NCI-H460 (cell line): Measurements from ENCODE around the gene NUDT7. TPM values are rescaled to one million over a fixed set of nuclear protein-coding genes. Genes with fewer than 3 reads are reported as not detected.

Source experiments
- DNase-seq: peaks from one replicate; pipeline ENCODE4 v3.0.0-alpha.2; 2016; ENCODE audit warnings: low read depth; ENCODE audit errors: extremely low read depth
- polyA plus RNA-seq: library from polyadenylated mRNA; depleted of rRNA; stranded (reverse); fragments of >200 nt; gene quantifications from 2 replicates; pipeline ENCODE4 v1.2.3, GENCODE V29; 2014; cell fraction: nucleus; rRNA removed
- total RNA-seq: library from RNA; depleted of rRNA; stranded (reverse); fragments of >200 nt; shearing (Covaris generic); gene quantifications from 2 replicates; pipeline ENCODE4 v1.2.3, GENCODE V29; 2014; rRNA removed

NUDT7 gene
- total RNA-seq: 4.1 and 5.6 TPM in 2 replicates
- 3.7 and 6.6 TPM in 2 replicates for polyA plus RNA-seq

DNA sequence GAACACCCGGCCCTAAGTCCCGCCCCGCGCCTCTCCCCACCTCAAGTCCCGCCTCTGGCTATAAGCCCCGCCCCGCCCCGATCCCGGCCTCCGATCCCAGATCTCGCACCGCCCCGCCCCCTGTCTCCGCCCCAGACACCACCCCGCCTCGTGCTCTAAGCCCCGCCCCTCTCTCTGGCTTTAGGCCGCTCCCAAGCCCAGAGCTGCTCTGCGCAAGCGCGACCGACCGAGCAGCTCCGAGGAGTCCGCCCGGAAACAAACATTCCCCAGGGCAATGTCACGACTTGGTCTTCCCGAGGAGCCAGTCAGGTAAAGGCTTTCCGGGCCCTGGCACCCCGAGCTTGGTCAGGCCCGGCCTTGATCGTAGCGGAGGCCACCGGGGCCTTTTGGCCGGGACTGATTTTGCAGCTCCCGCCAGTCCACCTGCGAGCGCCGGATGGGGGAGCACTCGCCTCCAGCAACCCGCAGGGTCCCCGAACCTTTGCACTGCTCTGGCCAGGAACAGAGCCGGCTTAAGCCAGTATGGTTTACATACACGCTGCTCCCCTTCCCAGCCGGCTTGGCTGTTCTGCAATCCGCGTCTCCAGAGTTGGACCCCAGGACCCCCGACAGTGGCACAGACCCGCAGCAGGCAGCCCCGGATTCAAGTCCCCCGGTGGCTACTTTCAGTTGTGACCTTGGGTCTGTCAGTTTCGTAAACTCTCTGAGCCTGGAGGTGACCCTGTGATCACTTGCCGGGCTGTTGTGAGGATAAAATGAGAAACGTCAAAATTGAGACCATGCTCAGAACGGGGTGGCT lies at the start of gene NUDT7:
Gene NUDT7 (plus strand): TSS at position 206 of the 799 bp plus-strand sequence. CDS start 69 bp downstream, at position 275.
- DNase-seq: peak; percentile 93

DNA sequence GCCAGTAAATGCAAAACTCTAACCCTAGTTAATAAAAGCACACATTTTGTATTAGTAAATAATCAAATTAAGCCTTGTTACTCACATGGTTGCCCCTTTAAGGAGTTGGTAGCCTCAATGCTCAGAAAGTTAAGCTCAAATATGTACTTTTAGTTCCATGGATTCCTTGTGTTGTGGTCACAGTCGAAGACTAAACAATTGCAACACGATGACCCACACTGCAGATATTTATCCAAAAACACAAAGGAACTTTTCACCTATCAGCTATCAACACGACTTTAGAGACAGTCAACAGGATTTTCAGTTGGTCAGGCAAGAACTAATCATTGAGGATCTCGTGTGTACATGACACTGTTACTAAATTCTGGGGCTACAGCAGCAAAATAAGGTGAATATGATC lies 47.4 kb upstream of the NUDT7 start:
- DNase-seq: no peak

DNA sequence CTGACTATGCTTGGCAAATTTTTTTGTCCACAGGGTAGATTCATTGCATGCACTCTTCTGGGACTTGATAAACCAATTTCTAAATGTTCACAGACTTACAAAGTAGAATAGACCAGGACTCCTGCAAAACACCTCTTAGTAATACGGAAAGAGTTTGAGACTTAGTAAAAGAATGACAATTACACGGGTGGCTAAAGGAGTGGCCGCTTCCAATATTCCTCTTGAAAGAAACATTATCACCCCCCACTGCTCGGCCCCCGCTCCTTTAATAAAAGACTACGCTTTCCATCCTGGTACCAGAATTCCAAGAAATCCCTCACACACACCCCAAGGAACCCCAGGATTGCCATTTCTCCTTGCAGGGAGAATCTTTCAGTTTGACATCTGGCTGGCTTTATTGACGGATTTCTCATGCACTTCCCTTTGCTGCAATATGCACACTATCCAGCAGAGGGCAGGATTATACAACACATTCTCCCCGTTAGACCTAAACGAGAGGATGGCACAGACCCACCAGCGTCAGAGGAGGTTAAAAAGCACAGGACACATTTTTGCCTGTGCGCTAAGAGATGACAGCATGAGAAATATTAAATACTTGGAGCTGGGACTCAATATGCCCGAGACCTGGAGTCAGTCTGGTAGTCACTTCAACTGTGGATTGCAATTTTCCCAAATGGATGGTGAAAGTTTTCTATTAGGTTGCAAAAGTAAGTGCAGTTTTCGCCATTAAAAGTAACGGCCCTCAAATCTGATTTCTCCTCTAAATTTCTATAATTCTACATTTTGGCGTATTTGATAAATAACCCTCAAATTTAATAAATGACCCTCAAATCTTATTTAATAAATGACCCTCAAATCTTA lies 46.6 kb upstream of the NUDT7 start:
- DNase-seq: peak; percentile 64

DNA sequence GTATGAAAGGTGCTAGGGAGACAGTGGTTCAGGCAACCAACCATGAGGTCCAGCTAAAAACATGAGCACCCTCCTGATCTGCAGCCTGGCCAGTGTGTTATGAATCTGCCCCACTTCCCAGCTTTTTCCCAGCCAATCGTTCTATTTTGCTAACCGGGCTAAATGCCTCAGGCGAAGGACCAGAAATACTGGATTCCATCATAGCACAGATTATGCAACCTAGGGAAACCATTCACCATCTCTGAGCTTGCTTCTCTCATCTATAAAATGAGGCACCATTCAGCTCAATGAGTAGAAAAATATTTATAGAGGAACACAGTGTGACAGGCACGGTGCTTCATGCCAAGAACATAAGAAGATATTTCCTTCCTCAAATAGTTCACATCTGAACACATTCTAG lies 45.2 kb upstream of the NUDT7 start:
- DNase-seq: no peak

DNA sequence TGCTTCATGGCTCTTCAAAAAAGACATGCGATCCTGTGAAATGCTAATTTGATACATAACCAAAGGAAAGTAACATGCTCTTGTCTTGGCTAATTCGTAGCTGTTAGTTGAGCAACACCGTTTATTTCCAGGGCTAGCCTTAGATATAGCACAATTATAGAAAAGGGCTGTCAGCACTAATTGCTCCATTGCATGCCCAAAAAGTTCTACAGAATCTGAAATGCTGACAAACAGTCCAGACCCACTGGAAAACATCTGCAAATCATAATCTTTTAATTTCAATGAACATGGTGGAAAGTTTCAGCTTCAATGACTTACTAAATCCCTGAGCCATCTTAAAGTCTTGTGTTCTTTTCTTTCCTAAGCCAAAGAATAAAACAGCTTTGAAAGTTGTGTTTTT lies 42.9 kb upstream of the NUDT7 start:
- DNase-seq: no peak

DNA sequence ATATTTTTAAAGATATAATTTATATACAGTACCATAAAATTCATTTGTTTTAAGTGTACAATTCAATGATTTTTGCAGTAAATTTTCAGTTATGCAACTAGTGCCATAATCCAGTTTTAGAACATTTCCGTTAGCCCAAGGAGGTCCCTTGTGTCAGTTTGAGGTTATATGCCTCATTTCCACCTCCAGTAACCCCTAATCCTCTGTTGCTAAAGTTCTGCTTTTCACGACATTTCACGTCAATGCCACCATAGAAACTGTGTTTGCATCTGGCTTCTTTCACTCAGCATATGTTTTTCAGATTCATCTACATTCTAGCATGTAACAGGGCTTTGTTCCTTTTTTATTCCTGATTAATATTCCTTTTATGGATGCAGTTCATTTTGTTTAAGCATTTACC lies 42.4 kb upstream of the NUDT7 start:
- DNase-seq: no peak

DNA sequence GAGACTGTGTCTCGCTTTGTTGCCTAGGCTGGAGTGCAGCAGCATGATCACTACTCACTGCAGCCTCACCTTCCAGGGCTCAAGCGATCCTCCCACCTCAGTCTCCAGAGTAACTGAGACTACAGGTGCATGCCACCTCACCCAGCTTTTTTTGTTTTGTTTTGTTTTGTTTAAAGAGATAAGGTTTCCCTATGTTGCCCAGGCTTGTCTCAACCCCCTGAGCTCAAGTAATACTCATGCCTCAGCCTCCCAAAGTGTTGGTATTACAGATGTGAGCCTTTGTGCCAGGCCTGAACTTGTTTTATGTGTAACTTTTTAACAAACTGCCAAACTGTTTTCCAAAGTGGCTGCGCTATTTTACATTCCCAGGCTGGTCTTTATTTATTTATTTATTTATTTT lies 41.8 kb upstream of the NUDT7 start:
- DNase-seq: no peak

DNA sequence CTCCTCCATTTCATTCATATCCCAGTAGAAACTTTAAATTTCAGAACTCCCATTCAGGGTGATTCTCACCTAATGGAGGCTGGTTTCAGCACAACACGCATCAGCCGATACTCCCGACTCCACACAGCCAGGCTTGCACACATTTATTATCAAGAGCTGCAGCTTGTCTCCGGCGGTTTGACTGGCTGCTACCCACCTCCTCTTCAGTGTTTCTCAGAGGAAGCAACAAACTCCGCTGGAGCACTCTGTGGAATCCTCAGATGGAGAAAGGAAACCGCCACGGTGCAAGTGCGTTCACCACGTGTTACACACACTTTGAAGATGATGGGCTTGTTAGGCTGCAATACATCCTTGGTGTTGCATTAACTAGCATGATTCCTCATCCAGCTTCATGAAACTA lies 39.7 kb upstream of the NUDT7 start:
- DNase-seq: no peak

DNA sequence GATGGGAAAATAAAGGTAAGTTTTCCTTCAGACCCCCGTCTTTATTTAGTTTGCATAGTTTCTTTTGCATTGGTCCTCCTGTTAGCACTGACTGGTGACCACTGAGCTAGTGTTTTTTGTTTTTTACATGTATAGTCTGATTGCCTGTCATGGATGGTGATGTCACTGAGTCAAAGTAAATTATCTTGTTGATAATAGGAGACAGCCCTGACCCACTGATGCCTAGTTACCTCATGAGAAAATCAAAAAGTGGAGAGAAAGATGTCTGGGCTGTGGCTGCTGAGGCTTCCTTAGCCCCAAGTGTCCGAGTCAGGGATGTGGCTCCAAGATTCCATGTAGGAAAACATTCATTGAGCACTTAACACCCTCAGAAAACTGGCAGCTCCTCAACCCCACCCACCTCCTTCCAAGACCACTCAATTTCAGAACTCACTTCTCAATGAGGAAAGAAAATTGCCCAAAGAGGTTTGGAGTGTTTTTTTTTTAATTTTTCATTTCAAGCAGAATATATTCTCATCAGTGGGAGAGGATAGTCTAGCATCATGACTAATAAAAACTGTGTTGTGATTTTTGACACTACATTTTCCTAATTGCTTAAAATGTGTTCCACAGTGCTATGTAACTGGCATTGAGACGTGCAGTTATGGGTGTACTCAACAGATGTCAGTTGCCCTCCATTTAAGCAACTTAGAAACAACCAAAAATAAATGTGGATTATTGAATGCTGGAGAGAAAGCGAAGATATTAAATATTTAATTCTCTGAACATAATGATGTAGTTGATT lies 38.7 kb upstream of the NUDT7 start:
- no peak for DNase-seq

DNA sequence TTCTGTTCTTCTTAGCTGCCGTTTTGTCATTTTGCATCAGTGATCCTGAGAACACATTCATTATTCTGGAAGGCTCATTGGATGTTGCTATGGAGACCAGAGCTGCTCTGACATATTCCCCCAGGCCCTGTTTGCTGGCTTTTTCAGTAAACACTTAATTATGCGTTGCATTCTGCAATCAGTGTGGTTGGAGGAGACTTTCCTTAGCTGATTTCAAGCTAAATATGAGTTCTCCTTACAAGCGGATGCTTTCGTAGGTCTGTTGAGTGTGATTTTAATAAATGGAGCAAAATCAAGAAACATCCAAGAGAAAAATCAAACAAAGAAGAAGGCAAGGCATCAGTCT lies 38.2 kb upstream of the NUDT7 start:
- DNase-seq: no peak

DNA sequence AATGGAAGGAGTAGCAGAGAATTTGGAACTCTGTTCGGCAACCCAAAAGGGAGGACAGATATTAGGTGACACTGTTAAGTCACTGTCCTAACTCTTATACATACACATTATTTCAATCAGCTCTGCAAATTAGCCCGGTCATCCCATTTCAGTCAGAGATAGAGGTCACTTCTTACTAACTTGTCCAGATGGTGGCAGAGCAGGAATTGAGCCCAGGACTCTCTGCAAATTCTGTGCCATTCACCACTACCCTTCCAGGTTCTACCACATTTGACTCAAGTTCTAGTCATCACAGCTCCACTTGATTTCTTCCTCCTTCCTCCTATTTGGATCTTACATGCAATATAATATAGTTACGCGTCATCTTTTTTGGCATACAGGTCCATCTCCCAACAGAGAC lies 35.9 kb upstream of the NUDT7 start:
- DNase-seq: no peak

DNA sequence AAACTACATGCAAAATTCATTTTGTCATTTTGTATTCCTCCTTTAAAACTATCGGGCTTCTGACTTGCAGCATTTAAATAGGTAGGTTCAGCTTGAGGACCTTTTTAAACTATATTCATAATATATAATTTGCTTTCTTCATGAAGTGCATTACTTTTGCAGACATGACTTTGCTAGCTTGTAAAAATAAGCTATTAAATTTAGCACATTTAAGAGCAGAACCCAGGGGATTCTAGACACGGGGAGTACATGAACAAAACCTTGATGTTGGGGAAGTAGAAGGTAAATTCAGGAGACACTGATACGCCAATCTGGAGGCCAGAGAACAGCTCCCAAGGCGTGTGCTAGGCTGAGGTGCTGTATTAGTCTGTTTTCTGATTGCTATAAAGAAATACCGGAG lies 32.3 kb upstream of the NUDT7 start:
- no peak for DNase-seq

DNA sequence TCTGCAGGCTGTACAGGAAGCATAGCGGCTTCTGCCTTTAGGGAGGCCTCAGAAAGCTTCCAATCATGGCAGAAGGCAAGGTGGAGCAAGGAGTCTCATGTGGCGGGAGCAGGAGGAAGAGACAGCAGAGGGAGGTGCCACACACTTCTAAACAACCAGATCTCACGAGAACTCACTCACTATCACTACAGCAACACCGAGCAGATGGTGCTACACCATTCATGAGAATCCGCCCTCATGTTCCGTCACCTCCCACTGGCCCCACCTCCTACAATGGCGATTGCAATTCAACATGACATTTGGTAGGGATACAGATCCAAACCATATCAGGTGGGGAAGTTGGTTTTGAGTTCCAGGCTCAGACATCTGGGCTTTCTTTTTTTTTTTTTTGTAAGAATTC lies 31.9 kb upstream of the NUDT7 start:
- DNase-seq: no peak

DNA sequence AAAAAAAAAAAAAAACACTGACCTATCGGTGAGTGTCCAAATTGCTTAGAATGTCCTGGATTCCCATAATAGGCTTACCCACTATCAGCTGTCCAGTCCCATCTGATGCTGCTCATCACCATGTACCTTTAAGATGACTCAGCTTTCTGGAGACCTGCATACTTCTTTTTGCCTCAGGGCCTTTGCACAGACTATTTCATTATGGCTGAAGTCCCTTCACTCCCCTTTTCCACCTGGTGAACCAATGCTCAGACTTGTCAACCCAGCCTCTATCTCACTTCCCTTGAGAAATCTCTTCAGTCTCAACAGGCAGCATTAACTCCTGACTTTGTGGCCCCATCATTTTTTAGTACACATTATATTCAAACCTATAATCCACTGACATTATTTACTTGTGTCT lies 29.7 kb upstream of the NUDT7 start:
- no peak for DNase-seq

DNA sequence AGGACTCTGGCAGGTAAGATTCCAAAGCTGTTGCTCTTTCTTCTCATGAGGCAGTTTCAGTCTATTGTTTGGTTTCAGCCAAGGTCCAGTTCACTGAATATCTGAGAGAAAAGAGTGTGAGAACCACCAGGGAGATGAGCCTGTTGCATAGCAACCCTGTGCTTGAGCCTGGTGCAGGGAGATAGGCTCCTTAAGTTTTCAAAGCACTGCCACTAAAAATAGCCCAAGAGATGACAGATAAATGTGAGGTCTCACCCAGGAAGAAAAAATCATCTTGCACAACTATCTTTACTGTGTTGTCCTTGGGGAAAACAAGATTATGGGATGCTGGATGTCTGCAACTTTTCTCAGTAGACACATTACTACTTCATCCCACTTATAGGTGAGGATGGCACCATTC lies 26.2 kb upstream of the NUDT7 start:
- DNase-seq: no peak

DNA sequence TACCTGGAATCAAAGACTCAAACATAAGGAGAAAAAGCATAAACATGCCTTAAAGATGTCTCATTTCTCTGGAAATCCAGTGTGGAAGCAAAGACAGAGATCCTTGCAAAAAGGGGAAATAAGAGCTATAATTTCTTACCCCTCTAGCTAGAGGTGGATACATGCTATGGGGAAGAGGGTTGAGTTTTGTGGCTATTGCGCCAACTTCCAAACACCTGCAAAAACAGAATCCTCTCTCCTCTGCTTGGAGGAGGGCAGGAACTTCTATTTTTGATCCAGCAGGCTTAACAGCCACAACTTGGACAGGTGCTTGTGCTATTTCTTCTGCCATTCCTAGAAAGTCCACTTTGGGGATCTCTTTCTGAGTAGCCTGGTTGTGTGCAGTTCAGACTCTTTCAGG lies 21.5 kb upstream of the NUDT7 start:
- DNase-seq: no peak

DNA sequence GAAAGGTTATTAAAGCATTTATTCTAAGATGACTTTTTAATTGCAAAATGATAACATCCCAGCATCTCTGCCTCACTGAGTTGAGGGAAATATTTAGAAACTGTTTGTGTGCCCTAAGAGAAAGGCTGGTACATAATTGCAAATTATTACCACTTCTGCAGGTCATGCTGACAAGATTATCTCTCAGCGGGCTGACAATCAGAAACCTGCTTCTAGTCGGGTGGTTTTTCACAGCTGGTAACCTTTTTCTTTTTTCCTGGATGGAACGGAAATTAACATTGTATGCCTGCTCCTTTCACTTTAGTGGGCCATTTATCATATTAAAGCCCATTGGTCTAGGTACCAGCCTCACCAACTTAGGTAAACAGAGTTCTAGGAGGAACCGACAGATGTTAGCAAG lies 17.0 kb upstream of the NUDT7 start:
- DNase-seq: no peak

DNA sequence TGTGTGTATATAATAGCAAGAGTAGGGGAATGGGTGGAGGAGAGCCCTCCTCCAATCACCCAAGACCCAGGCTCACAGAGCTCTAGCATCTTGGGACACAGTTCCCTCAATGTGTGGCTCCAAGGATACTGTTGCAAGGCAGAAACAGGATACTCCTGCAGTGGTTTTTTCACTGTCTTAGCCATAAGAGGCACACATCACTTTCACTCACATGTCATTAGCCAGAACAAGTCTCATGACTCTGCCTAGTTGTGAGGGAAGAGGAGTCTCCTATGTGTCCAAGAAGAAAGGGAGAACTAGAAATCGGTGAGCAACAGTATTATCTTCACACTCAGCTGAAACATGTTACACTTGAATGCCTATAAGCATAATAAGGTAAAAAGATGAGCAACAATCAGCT lies 11.1 kb upstream of the NUDT7 start:
- no peak for DNase-seq

DNA sequence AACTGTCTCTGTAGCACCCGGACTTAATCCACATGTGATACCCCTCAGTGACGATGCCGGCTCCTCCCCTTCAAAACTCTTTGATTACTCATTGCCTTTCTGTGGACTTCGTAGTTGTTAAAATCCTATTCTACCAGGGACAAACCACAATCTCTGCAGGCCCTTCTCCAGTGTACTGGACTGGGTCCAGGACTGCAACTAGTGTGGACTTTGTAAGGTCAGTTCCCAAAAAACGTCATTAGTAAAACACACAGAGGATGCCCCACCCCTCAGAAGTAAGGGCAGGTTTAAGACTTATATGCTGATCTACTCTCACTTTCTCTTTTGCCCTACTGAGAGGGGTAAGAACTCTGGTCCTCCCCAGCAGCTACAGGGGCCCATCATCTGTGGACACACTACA lies 10.5 kb upstream of the NUDT7 start:
- DNase-seq: no peak

DNA sequence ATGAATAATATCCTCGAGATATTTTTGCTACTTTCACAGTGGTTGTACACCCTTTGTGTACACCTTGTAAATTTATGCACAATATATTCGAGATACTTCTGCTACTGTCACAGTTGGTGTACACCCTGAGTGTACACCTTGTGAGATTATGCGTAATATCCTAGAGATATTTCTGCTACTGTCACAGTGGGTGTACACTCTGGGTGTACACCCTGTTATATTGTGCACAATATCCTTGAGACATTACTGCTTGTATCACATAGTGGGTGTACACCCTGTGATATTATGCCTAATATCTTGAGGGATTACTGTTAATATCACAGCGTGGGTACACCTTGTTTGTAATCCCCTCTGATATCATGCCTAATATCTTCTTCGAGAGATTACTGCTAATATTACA lies 7.2 kb upstream of the NUDT7 start:
- no peak for DNase-seq

DNA sequence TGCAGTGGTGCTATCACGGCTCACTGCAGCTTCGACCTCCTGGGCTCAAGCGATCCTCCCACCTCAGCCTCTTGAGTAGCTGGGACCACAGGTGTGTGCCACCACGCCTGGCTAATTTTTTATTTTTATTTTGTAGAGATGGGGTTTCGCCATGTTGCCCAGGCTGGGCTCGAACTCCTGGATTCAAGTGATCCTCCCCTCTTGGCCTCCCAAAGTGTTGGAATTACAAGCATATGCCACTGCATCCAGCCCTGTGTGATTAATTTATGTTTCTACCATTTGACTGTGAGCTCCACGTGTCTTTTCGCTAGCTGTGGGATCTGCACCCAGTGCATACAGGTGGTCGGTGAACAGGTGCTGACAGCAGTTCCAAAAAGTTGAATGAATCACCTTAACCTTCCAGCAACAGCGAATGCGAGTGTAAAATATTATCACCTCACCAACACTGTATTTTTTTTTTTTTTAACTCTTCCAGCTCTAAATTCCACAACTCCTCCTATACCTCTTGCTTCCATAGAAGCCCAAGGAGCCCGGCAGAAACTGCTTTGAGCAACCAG lies 484 bp upstream of the NUDT7 start:
- DNase-seq: no peak
